Measurements from ENCODE around the gene OR13J1.

OR13J1 gene

GRCh38 chr9:35870351-35870923 is at the start of gene OR13J1:
OR13J1 (minus strand) TSS chr9:35870401; CDS start chr9:35870401, 0 bp downstream.
- Histone ChIP-seq H3K9ac (no peak within 1 kb of the TSS), H3K4me2 (no peak within 1 kb of the TSS), H3K4me3 (IDR thresholded peaks at IDR 0.05; ENCODE audit: insufficient read depth, low read depth, low read length) (no peak within 1 kb of the TSS), H2AFZ (ENCODE audit: low read depth) (no peak within 1 kb of the TSS), H3K36me3 (ENCODE audit: insufficient read depth) (no peaks in the 10 kb centered on the region), H3K4me1 (ENCODE audit: low read depth, poor library complexity, severe bottlenecking) (peaks cover 11% of the 10 kb centered on the region), H4K20me1 (ENCODE audit: insufficient read depth) (no peaks in the 10 kb centered on the region), H3K27me3 (ENCODE audit: insufficient read depth, low read depth) (no peaks in the 10 kb centered on the region), H3K79me2 (ENCODE audit: insufficient read depth, low read depth) (no peaks in the 10 kb centered on the region), H3K27ac (no peak within 1 kb of the TSS)
- no peak for TF ChIP-seq CTCF (conservative IDR thresholded peaks at IDR 0.05; ENCODE audit: low read depth, low read length)

DNA sequence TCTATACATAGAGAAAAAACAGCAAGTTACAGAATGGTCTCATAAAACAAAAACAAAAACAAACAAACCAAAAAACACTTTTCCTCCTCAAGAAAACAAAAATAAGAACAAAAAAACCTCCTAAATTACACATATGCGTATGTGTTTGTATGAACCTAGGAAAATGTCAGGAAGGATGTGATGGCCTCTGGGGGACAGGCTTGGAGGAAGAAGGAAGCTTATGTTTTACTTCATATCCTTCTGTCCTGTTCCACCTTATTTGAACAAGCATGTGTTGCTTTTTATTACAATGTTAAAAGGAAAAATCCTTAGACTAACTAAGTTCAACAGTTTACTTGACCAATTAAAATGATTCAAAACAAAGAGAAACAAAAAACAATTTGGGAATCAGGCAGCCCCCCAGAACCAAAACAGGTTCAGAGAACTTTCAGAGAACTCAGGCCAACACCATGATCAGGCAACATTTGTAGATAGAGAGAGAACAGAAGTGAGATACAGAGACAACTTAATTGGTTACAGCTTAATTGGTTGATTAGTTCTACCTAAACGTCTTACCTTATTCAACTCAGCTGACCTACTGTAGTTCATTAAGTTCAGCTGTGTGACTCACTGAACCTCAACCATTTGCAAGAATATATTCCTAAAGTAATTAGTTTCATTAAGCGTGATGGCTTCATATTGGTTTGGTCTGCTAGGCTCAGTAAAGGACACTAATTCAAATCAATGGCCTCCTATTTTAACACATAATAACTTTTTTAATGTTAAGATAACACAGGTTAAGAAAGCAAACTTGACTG is 49.2 kb upstream of the OR13J1 start:
- H2AFZ ChIP-seq (ENCODE audit: low read depth), result no peak overlapping the region
- no peaks in the 10 kb centered on the region for H3K27me3 ChIP-seq (ENCODE audit: insufficient read depth, low read depth)
- H3K4me2 ChIP-seq, result no peak overlapping the region
- H3K79me2 ChIP-seq (ENCODE audit: insufficient read depth, low read depth), result no peaks in the 10 kb centered on the region
- no peak overlapping the region for H3K27ac ChIP-seq
- no peaks in the 10 kb centered on the region for H3K36me3 ChIP-seq (ENCODE audit: insufficient read depth)
- TF ChIP-seq CTCF (conservative IDR thresholded peaks at IDR 0.05; ENCODE audit: low read depth, low read length), result no peak
- no peaks in the 10 kb centered on the region for H4K20me1 ChIP-seq (ENCODE audit: insufficient read depth)
- no peak overlapping the region for H3K4me3 ChIP-seq (IDR thresholded peaks at IDR 0.05; ENCODE audit: insufficient read depth, low read depth, low read length)
- no peak overlapping the region for H3K9ac ChIP-seq
- peaks cover 13% of the 10 kb centered on the region for H3K4me1 ChIP-seq (ENCODE audit: low read depth, poor library complexity, severe bottlenecking)

- H3K4me3 ChIP-seq (IDR thresholded peaks at IDR 0.05; ENCODE audit: insufficient read depth, low read depth, low read length), result no peak overlapping the region
- no peaks in the 10 kb centered on the region for H3K27me3 ChIP-seq (ENCODE audit: insufficient read depth, low read depth)
- H3K27ac ChIP-seq, result no peak overlapping the region
- H3K9ac ChIP-seq, result no peak overlapping the region
- peaks cover 6% of the 10 kb centered on the region for H3K4me1 ChIP-seq (ENCODE audit: low read depth, poor library complexity, severe bottlenecking)
- TF ChIP-seq CTCF (conservative IDR thresholded peaks at IDR 0.05; ENCODE audit: low read depth, low read length), result no peak
- no peak overlapping the region for H2AFZ ChIP-seq (ENCODE audit: low read depth)
- H3K79me2 ChIP-seq (ENCODE audit: insufficient read depth, low read depth), result no peaks in the 10 kb centered on the region
- no peak overlapping the region for H3K4me2 ChIP-seq
- no peaks in the 10 kb centered on the region for H3K36me3 ChIP-seq (ENCODE audit: insufficient read depth)
- no peaks in the 10 kb centered on the region for H4K20me1 ChIP-seq (ENCODE audit: insufficient read depth)
Measured at GRCh38 chr9:35918780-35919179, 48.6 kb upstream of the OR13J1 start.

DNA sequence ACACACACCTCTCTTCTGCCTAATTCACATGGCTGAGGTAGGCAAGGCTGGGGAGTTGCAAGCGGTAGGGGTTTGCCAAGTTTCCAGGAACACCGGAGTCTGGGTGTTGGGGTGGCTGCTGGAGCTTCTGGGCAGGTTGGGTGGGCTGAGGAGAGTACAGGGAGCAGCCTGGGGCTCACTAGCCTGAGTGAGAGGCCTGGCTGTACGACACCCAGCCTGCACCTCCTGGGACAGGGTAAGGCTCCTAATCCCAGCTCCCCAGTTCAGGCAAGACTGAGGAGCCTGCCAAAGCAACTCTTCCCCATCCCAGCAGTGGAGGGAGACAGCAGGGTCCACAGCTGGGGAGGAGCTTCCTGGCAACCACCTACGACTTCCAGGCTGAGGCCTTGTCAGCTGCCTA is 47.1 kb upstream of the OR13J1 start:
- H3K27me3 ChIP-seq (ENCODE audit: insufficient read depth, low read depth), result no peaks in the 10 kb centered on the region
- no peak overlapping the region for H3K4me2 ChIP-seq
- H2AFZ ChIP-seq (ENCODE audit: low read depth), result no peak overlapping the region
- H3K27ac ChIP-seq, result no peak overlapping the region
- H3K4me3 ChIP-seq (IDR thresholded peaks at IDR 0.05; ENCODE audit: insufficient read depth, low read depth, low read length), result no peak overlapping the region
- no peaks in the 10 kb centered on the region for H3K4me1 ChIP-seq (ENCODE audit: low read depth, poor library complexity, severe bottlenecking)
- H4K20me1 ChIP-seq (ENCODE audit: insufficient read depth), result no peaks in the 10 kb centered on the region
- H3K36me3 ChIP-seq (ENCODE audit: insufficient read depth), result no peaks in the 10 kb centered on the region
- no peak overlapping the region for H3K9ac ChIP-seq
- TF ChIP-seq CTCF (conservative IDR thresholded peaks at IDR 0.05; ENCODE audit: low read depth, low read length), result no peak
- H3K79me2 ChIP-seq (ENCODE audit: insufficient read depth, low read depth), result no peaks in the 10 kb centered on the region
